NCI-H1436 treated with DMSO at 0.1 percent for 48 hours (cell line): Measurements from ENCODE around the gene MTF1.

Experiments used
- DNase-seq: peaks from one replicate; lab custom pipeline; 2025; lab: John Stamatoyannopoulos, UW

Gene MTF1

DNA sequence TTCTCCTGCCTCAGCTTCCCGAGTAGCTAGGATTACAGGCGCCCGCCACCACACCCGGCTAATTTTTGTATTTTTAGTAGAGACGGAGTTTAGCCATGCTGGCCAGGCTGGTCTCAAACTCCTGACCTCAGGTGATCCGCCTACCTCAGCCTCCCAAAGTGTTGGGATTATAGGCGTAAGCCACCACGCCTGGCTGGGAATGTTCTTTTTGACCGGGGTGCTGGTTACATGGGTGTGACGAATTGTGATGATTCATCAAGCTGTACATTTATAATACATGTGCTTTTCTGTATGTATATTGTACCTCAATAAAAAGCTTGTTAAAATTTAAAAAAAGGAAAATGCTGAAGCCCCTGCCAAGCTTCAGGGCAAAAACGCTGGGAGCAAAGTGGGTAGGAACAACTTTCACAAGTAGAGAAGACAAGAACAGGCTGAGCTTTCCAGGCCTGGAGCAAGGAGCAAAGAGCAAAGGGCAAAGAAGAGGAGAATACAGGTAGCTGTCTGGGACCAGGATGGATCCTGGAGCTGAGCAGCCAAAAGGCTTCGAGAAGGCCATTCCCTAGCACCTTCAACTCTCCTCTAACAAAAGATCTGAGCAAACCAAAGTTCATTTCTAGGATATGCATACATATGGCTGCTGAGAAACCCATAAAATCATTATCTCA, 30.9 kb downstream of the MTF1 start:
- no peak for DNase-seq

GRCh38 chr1:37825506-37825905, 33.9 kb downstream of the MTF1 start:
- DNase-seq = no peak

DNA sequence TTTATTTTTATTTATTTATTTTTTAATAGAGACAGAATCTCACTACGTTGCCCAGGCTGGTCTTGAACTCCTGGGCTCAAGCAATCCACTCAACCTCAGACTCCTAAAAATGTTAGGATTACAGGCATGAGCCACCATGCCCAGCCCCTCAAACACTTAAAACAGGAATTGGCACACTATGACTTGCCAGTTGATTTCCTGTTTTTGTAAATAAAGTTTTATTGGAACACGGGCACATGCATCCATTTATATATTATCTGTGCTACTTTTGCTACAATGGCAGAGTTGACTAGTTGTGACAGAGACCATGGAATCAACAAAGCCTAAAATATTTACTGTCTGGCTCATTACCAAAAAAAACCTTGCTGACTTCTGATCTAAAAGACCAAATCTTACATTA, 35.4 kb downstream of the MTF1 start:
- no peak for DNase-seq

GRCh38 chr1:37822906-37823815, 36.2 kb downstream of the MTF1 start:
- no peak for DNase-seq

GRCh38 chr1:37821481-37821880, 37.9 kb downstream of the MTF1 start:
- no peak for DNase-seq

DNA sequence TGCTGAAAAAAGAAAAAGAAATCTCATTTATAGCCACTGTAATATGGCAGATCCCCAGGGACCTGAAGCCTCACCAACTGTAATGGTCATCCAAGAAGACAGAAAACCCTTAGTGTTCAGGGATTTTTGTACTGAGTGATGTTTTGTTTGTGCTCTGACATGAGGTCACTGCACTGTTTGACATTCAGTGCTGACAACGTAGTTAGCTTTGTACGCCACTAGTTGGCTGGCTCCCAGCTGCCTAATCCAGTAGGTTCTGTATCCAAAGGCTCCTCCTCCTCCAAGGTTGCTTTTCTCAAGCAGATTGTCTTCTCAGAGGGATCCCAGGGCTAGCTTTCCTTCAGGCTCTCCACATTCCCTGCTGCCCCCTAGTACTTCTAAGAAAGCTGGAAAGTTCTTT, 41.9 kb downstream of the MTF1 start:
- DNase-seq = no peak

GRCh38 chr1:37814252-37814651, 45.1 kb downstream of the MTF1 start:
- no peak for DNase-seq

- no peak for DNase-seq
These were observed 45.8 kb downstream of the MTF1 start for GRCh38 chr1:37813529-37814145.

- no peak for DNase-seq
These were observed 48.3 kb downstream of the MTF1 start for GRCh38 chr1:37811027-37811655.

DNA sequence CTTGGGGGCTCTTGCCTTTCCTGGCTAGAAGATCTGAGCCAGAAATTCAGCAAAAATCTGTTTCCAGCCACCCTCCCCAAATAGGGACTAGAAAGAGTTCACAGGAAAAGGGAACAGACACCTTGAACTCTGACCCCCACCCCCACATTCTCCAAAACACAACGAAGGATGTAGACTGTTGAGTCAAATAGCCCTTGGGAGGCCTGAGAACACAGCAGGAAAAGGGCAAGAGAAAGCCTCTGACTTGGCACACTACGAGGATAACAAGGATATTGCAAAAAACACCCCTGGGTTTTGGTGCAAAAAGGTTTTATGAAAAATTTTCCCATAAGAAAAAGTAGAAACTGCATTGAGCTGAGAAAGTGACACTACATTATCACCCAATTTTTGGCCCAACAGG, 49.5 kb downstream of the MTF1 start:
- no peak for DNase-seq

- DNase-seq = no peak
These were observed 50.7 kb downstream of the MTF1 start for GRCh38 chr1:37808369-37809319.

- DNase-seq = peak; percentile 66
These were observed 51.6 kb downstream of the MTF1 start, which contains the start of the genes C1orf122 and YRDC for GRCh38 chr1:37807555-37808368. C1orf122 (plus strand) TSS chr1:37807790; CDS start chr1:37808405, 615 bp downstream. YRDC (minus strand) TSS chr1:37808208; CDS start chr1:37808180, 28 bp downstream.

DNA sequence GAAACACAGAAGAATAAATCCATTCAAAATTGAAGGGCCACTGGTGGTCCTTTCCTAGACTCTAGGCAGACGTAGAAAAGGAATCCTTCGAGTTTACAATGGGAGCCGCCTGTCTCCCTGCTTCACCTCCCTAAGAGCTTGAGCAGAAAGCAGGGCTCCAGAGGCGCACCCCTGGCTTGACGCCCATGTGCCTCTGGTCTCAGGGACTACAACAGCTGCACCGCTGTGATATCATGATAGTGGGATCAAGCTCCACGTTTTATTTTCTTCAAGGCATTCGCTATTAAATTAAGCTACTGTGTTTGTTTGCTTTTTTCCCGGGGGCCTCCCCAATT, 52.2 kb downstream of the MTF1 start:
- no peak for DNase-seq

DNA sequence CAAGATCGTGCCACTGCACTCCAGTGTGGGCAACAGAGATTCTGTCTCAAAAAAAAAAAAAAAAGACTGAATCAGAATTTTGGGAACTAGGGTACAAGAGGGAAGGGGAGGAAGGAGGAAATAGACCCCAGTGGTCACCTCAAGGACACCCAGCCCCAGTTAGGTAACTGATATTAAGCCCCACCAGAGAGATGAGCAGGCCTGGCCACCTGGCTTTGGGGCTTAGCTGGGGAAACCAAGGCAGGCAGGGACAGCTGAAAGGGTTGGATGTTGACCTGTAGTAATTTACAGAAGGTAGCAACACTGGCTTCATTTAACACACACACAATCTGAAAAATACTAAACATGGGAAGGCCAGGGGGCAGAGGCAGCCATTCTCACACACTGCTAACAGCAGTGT, 57.0 kb downstream of the MTF1 start:
- no peak for DNase-seq

DNA sequence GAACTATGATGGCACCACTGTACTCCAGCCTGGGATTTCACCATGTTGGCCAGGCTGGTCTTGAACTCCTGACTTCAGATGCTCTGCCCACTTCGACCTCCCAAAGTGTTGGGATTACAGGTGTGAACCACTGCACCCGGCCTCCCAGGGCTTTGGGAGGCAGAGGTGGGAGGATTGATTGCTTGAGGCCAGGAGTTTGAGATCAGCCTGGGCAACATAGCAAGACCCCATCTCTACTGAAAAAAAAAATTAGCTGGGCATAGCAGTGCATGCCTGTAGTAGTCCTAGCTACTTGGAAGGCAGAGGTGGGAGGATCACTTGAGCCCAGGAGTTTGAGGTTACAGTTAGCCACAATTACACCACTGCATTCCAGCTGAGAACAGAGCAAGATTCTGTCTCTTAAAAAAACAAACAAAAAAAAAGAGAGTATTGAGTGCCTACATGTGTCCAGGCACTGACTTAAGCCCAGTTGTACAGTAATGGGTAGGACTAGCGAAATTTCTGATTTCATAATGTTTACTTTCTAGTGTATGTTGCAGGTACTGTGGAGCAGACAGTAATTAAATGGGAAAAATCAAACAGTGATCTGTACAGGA, 61.5 kb downstream of the MTF1 start:
- no peak for DNase-seq

- DNase-seq = no peak
These were observed 63.9 kb downstream of the MTF1 start for GRCh38 chr1:37795340-37796125.

DNA sequence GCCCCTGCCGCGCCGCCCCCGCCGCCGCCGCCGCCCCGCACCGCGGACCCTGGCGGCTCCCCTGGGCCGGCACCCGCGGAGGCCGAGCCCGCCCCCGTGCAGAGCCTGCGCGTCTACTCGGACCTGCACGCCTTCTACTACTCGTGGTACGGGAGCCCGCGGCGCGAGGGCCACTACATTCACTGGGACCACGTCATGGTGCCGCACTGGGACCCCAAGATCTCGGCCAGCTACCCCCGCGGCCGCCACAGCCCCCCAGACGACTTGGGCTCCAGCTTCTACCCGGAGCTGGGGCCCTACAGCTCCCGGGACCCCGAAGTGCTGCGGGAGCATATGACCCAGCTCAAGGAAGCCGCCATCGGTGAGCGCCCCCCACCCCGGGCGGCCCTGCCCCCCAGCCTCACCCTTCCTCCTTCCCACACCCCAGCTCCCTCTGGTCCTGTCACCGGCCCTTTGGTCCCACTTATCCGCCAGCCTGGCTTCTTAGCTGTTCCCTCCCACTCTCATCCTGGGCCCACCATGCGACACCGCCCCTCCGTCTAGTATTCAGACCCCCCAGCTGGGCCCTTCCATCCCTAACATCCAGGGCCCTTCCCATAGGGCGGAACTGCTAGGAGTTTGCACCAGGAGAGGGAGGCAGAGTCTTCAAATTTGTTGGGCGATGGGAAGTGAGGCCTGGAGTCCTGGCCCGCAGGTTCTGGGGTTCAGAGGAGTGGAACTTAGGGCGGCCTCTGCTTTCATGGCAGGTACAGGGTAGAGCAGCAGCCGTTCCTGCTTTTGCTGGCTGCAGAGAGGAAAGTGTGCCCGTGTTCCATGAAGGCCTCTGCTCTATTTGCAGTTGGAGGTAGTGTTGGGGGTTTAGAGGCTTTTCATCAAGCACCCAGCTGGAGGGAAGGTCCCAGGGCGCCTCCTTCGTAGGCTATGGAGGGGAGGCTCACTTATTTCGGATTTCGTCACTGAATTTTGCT, 64.7 kb downstream of the MTF1 start:
- DNase-seq = no peak

DNA sequence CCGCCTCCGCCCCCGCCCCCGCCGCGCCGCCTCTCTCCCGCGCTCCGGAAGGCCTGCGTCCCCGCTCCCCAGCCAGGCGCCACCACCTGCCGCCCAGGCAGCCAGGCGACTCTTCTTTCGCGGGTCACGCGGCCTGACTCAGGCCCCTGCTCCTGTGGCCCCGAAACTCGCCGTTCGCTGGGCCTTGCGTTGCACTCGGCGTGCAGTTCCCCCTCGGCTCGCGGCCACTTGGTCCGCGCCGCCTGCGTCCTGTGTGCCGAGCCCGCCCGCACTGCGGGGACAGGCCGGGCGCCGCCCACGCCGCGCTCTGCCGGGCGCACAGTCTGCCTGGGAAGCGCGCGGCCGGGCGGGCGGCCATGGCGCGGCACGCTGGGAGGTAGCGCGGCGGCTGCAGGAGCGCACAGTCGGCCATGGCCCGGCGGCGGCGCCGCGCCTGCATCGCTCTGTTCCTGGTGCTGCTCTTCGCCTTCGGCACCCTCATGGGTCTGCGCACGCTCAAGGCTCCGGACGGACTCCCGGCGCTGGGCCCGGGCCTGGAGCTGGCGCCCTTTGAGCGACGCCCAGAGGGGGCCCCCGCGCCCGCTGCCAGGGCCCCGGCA, 65.5 kb downstream of the MTF1 start, which contains the start of gene MANEAL:
TSS of gene MANEAL (plus strand) at position 75 of the 599 bp plus-strand sequence. CDS start at position 411, 336 bp downstream.
- DNase-seq = no peak
